Hematopoietic multipotent progenitor cell treated with erythropoietin and hydrocortisone succinate and interleukin-3 and kit ligand, for 8 days (in vitro differentiated cells): Measurements from ENCODE around the gene PLEKHM3.

ENCODE experiments used
- DNase-seq: peaks from one replicate; pipeline ENCODE4 v3.0.0-alpha.2; 2015

The PLEKHM3 gene

GRCh38 chr2:207944334-207944733 is 81.0 kb downstream of the PLEKHM3 start:
- DNase-seq: no peak

- DNase-seq: no peak
Observed at GRCh38 chr2:207939342-207940108, 85.8 kb downstream of the PLEKHM3 start.

GRCh38 chr2:207938886-207939285 is 86.4 kb downstream of the PLEKHM3 start:
- DNase-seq: no peak

GRCh38 chr2:207938415-207938814 is 86.9 kb downstream of the PLEKHM3 start:
- DNase-seq: no peak

GRCh38 chr2:207937823-207938222 is 87.5 kb downstream of the PLEKHM3 start:
- no peak for DNase-seq

- DNase-seq: no peak
Observed at GRCh38 chr2:207937253-207937652, 88.1 kb downstream of the PLEKHM3 start.

- no peak for DNase-seq
Observed at GRCh38 chr2:207936380-207936779, 88.9 kb downstream of the PLEKHM3 start.

GRCh38 chr2:207935991-207936370 is 89.3 kb downstream of the PLEKHM3 start:
- DNase-seq: no peak

- no peak for DNase-seq
Observed at GRCh38 chr2:207935121-207935990, 90.0 kb downstream of the PLEKHM3 start.

GRCh38 chr2:207934720-207935119 is 90.6 kb downstream of the PLEKHM3 start:
- no peak for DNase-seq

GRCh38 chr2:207933396-207934065 is 91.8 kb downstream of the PLEKHM3 start:
- no peak for DNase-seq

GRCh38 chr2:207932106-207932505 is 93.2 kb downstream of the PLEKHM3 start:
- DNase-seq: no peak

GRCh38 chr2:207930747-207931146 is 94.6 kb downstream of the PLEKHM3 start:
- DNase-seq: no peak

- DNase-seq: no peak
Observed at GRCh38 chr2:207929923-207930322, 95.4 kb downstream of the PLEKHM3 start.

GRCh38 chr2:207928079-207928478 is 97.2 kb downstream of the PLEKHM3 start:
- DNase-seq: no peak

GRCh38 chr2:207926989-207927300 is 98.4 kb downstream of the PLEKHM3 start:
- DNase-seq: no peak

- no peak for DNase-seq
Observed at GRCh38 chr2:207926133-207926988, 99.0 kb downstream of the PLEKHM3 start.

- no peak for DNase-seq
Observed at GRCh38 chr2:207925601-207926000, 99.7 kb downstream of the PLEKHM3 start.

- DNase-seq: no peak
Observed at GRCh38 chr2:207921606-207922005, 103.7 kb downstream of the PLEKHM3 start.

GRCh38 chr2:207920721-207921120 is 104.6 kb downstream of the PLEKHM3 start:
- no peak for DNase-seq

- DNase-seq: no peak
Observed at GRCh38 chr2:207920321-207920720, 105.0 kb downstream of the PLEKHM3 start.

GRCh38 chr2:207919164-207919919 is 106.0 kb downstream of the PLEKHM3 start:
- DNase-seq: no peak
